GM18867 (cell line): ENCODE measurements around the gene TSPYL4.

Source experiments
- ATAC-seq: cut with Tn5 transposase; IDR thresholded peaks from one replicate; pipeline ENCODE4 v1.9.1; 2021; ENCODE audit warnings: mild to moderate bottlenecking, moderate library complexity; ENCODE audit not compliant: unreplicated experiment

Gene TSPYL4

GRCh38 chr6:116271149-116271708 is 17.4 kb upstream of the TSPYL4 start:
- ATAC-seq = no peak

- peak; percentile 83 for ATAC-seq
Observed at GRCh38 chr6:116268589-116269293, 14.9 kb upstream of the TSPYL4 start.

GRCh38 chr6:116267836-116268588 is 14.1 kb upstream of the TSPYL4 start:
- ATAC-seq = peak; percentile 12

GRCh38 chr6:116266803-116267202 is 12.9 kb upstream of the TSPYL4 start:
- ATAC-seq = no peak

- ATAC-seq = no peak
Observed at GRCh38 chr6:116265041-116265829, 11.4 kb upstream of the TSPYL4 start.

GRCh38 chr6:116263353-116263752 is 9.5 kb upstream of the TSPYL4 start:
- ATAC-seq = no peak

GRCh38 chr6:116258520-116258919 is 4.6 kb upstream of the TSPYL4 start:
- ATAC-seq = no peak

- ATAC-seq = no peak
Observed at GRCh38 chr6:116256694-116257093, 2.8 kb upstream of the TSPYL4 start.

- ATAC-seq = no peak
Observed at GRCh38 chr6:116255246-116255800, 1.4 kb upstream of the TSPYL4 start.

GRCh38 chr6:116254297-116255056 is 602 bp upstream of the TSPYL4 start:
- ATAC-seq = peak; percentile 31

- no peak for ATAC-seq
Observed at GRCh38 chr6:116253188-116253504, 729 bp downstream of the TSPYL4 start.

GRCh38 chr6:116251568-116252384 is 2.1 kb downstream of the TSPYL4 start:
- ATAC-seq = no peak

GRCh38 chr6:116248577-116248976 is 5.3 kb downstream of the TSPYL4 start:
- ATAC-seq = no peak

GRCh38 chr6:116247285-116247684 is 6.6 kb downstream of the TSPYL4 start:
- ATAC-seq = no peak

- ATAC-seq = no peak
Observed at GRCh38 chr6:116246089-116246488, 7.8 kb downstream of the TSPYL4 start.

- ATAC-seq = no peak
Observed at GRCh38 chr6:116244284-116244683, 9.6 kb downstream of the TSPYL4 start.

- no peak for ATAC-seq
Observed at GRCh38 chr6:116239856-116240255, 14.0 kb downstream of the TSPYL4 start.

GRCh38 chr6:116239256-116239655 is 14.6 kb downstream of the TSPYL4 start:
- ATAC-seq = no peak

GRCh38 chr6:116238083-116238482 is 15.8 kb downstream of the TSPYL4 start:
- ATAC-seq = no peak

- ATAC-seq = no peak
Observed at GRCh38 chr6:116234689-116235088, 19.2 kb downstream of the TSPYL4 start.
